SK-N-SH (cell line): ENCODE measurements around the gene INS. TPM values are rescaled to one million over a fixed set of nuclear protein-coding genes. Genes with fewer than 3 reads are reported as not detected.

Experiments used
- CTCF ChIA-PET: fragments of 300-600, 350-600 bp; formaldehyde crosslinking; extraction: SDS; loops from one replicate; lab custom pipeline; 2021; lab: Yijun Ruan, JAX
- POLR2A ChIA-PET: fragments of 350-600 bp; sonication (Branson Sonifier 250); formaldehyde crosslinking; extraction: SDS; loops from one replicate; lab custom pipeline; 2020; ENCODE audit warnings: antibody characterized with exemption, inconsistent platforms; lab: Yijun Ruan, JAX
- DNase-seq: peaks from one replicate; pipeline ENCODE4 v3.0.0; 2012
- H2AFZ ChIP-seq: fragments of 200-600 bp; sonication (generic); 2 replicates; pipeline ENCODE4 v1.8.1; 2016; ENCODE audit warnings: antibody characterized with exemption, mild to moderate bottlenecking, low read depth
- H3F3A ChIP-seq: fragments of 200-600 bp; sonication (generic); replicated peaks from 2 replicates; pipeline ENCODE3; 2016; ENCODE audit warnings: antibody characterized with exemption, mild to moderate bottlenecking; ENCODE audit not compliant: insufficient read depth
- H3K27ac ChIP-seq, 2 experiments: fragments of 200-500 bp in 1 of 2; fragments of 200-600 bp in 1 of 2; sonication (Bioruptor generic) in 1 of 2; sonication (generic), shearing (Covaris generic) in 1 of 2; 2 replicates each; pipeline versions ENCODE4 v1.5.1 to v1.6.1; 2014 to 2016; ENCODE audit warnings: low read depth in 2 of 2, inconsistent platforms in 1 of 2, low read length in 1 of 2, mild to moderate bottlenecking in 1 of 2, mixed read lengths in 1 of 2
- H3K27me3 ChIP-seq: fragments of 200-600 bp; sonication (generic), shearing (Covaris generic); 2 replicates; pipeline ENCODE4 v1.6.1; 2016; ENCODE audit warnings: mixed run types; ENCODE audit not compliant: insufficient read depth
- H3K36me3 ChIP-seq, 2 experiments: fragments of 200-500 bp in 1 of 2; fragments of 200-600 bp in 1 of 2; sonication (Bioruptor generic) in 1 of 2; sonication (generic) in 1 of 2; replicated peaks in 1 of 2; 2 replicates each; pipeline versions ENCODE3 to v1.5.1; 2014 to 2016; ENCODE audit warnings: low read length in 1 of 2, mild to moderate bottlenecking in 1 of 2; ENCODE audit not compliant: insufficient read depth in 2 of 2, control insufficient read depth in 1 of 2
- H3K4me1 ChIP-seq, 2 experiments: fragments of 200-500 bp in 1 of 2; fragments of 200-600 bp in 1 of 2; sonication (Bioruptor generic) in 1 of 2; sonication (generic), shearing (Covaris generic) in 1 of 2; 2 replicates each; pipeline versions ENCODE4 v1.5.1 to v1.6.1; 2014 to 2016; ENCODE audit warnings: low read depth in 1 of 2, low read length in 1 of 2, mixed run types in 1 of 2; ENCODE audit not compliant: insufficient read depth in 2 of 2, control insufficient read depth in 1 of 2
- H3K4me2 ChIP-seq: fragments of 200-600 bp; sonication (generic), shearing (Covaris generic); 2 replicates; pipeline ENCODE4 v1.6.1; 2017; ENCODE audit warnings: mixed run types
- H3K4me3 ChIP-seq, 2 experiments: fragments of 200-500 bp in 1 of 2; fragments of 200-600 bp in 1 of 2; sonication (Bioruptor generic) in 1 of 2; sonication (generic), shearing (Covaris generic) in 1 of 2; 2 replicates each; pipeline versions ENCODE4 v1.5.1 to v1.8.1; 2014 to 2016; ENCODE audit warnings: low read depth in 2 of 2, inconsistent platforms in 1 of 2, low read length in 1 of 2, mild to moderate bottlenecking in 1 of 2, mixed read lengths in 1 of 2, moderate library complexity in 1 of 2
- H3K79me2 ChIP-seq: fragments of 200-600 bp; sonication (generic); 2 replicates; pipeline ENCODE4 v1.8.1; 2017; ENCODE audit warnings: mild to moderate bottlenecking; ENCODE audit not compliant: insufficient read depth
- H3K9ac ChIP-seq: fragments of 200-600 bp; sonication (generic); 2 replicates; pipeline ENCODE4 v1.6.1; 2017; ENCODE audit warnings: mixed run types
- H3K9me2 ChIP-seq: fragments of 200-600 bp; sonication (generic); 2 replicates; pipeline ENCODE4 v1.6.1; 2017; ENCODE audit warnings: mixed run types
- H3K9me3 ChIP-seq: fragments of 200-600 bp; sonication (generic); 2 replicates; pipeline ENCODE4 v1.6.1; 2017; ENCODE audit warnings: mixed run types, mild to moderate bottlenecking, moderate library complexity
- H4K20me1 ChIP-seq: fragments of 200-600 bp; sonication (generic); 2 replicates; pipeline ENCODE4 v1.6.1; 2017; ENCODE audit warnings: mild to moderate bottlenecking, mixed run types; ENCODE audit not compliant: insufficient read depth
- CTCF ChIP-seq: fragments of 200-600 bp; sonication (generic); IDR thresholded peaks from 2 replicates; pipeline ENCODE4 v1.6.1; 2017; ENCODE audit warnings: antibody characterized with exemption, mild to moderate bottlenecking, moderate library complexity
- ELF1 ChIP-seq: IDR thresholded peaks from 2 replicates; pipeline ENCODE4 v1.4.0; 2012
- FOSL2 ChIP-seq: IDR thresholded peaks from 2 replicates; pipeline ENCODE4 v1.4.0; 2012; ENCODE audit warnings: low read depth, mild to moderate bottlenecking, moderate library complexity, borderline replicate concordance
- FOXM1 ChIP-seq: IDR thresholded peaks from 2 replicates; pipeline ENCODE4 v1.4.0; 2012; ENCODE audit warnings: low read depth, mild to moderate bottlenecking
- GATA2 ChIP-seq: sonication (generic); formaldehyde crosslinking; IDR thresholded peaks from 2 replicates; pipeline ENCODE4 v1.5.0; 2020; ENCODE audit warnings: mild to moderate bottlenecking, missing genetic modification reagents
- IRF3 ChIP-seq: fragments of 150-350 bp; IDR thresholded peaks from 2 replicates; pipeline ENCODE4 v1.6.1; 2016; ENCODE audit warnings: mild to moderate bottlenecking, low read depth, low read length
- JUND ChIP-seq: IDR thresholded peaks from 2 replicates; pipeline ENCODE4 v1.4.0; 2012
- MAX ChIP-seq: IDR thresholded peaks from 2 replicates; pipeline ENCODE4 v1.4.0; 2012; ENCODE audit warnings: low read depth
- PBX3 ChIP-seq: IDR thresholded peaks from 2 replicates; pipeline ENCODE4; 2012
- RAD21 ChIP-seq: IDR thresholded peaks from 2 replicates; pipeline ENCODE4 v1.6.1; 2012; ENCODE audit warnings: mild to moderate bottlenecking, low read length
- SIN3A ChIP-seq: IDR thresholded peaks from 2 replicates; pipeline ENCODE4 v1.6.1; 2012; ENCODE audit warnings: low read depth, mild to moderate bottlenecking, low read length, moderate library complexity, borderline replicate concordance
- TAF1 ChIP-seq: IDR thresholded peaks from 2 replicates; pipeline ENCODE4 v1.6.1; 2012; ENCODE audit warnings: low read depth, mild to moderate bottlenecking, low read length, moderate library complexity, borderline replicate concordance
- ZBTB33 ChIP-seq: IDR thresholded peaks from 2 replicates; pipeline ENCODE4 v1.4.0; 2012; ENCODE audit warnings: low read depth, borderline replicate concordance
- WGBS: methylation state at CpG from one replicate; pipeline ENCODE4 v1.1.6; 2017; ENCODE audit warnings: low lambda C conversion rate; 5-methylcytosine and 5-hydroxymethylcytosine counted together
- polyA plus RNA-seq, 3 experiments: library from polyadenylated mRNA; depleted of rRNA; stranded (reverse); fragments of >200 nt; gene quantifications; 2 replicates each; pipeline ENCODE4 v1.2.3, GENCODE V29; 2012

The INS gene
- polyA plus RNA-seq, 1 of the 3 experiments (the other 2 are of a cell fraction): not detected

DNA sequence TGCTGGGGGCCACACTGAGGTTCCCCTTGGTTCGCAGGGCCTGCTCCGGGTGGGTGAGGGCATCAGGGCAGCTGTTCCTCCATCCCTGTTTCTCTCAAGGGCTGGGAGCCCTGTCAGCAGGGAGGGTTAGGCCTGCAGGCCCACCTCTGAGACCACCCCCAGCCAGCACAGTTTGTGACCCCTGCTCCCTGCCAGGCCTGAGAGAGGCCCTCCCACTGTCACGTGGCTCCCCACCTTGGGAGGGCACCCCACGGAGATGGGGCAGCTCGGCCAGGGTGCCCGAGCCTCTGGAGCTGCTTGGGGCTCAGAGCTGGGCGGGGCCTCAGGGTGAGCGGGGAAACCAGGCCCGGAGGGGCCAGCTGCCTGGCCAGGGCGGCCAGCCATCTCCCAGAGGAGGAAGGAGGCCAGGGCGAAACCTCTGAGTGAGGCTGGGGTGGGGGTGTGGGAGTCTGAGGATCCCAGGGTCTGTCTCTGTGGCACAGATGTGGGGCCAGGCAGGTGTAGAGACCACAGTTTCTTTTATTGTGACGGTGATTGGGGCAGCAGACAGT lies 2.5 kb upstream of the INS start (continued):
- no peak for TF ChIP-seq RAD21
- no peak for TF ChIP-seq JUND
- no peak for TF ChIP-seq MAX
- no peak for TF ChIP-seq GATA2 (CRISPR knock-in tag)
- TF ChIP-seq PBX3: no peak
- no peak for TF ChIP-seq TAF1

DNA sequence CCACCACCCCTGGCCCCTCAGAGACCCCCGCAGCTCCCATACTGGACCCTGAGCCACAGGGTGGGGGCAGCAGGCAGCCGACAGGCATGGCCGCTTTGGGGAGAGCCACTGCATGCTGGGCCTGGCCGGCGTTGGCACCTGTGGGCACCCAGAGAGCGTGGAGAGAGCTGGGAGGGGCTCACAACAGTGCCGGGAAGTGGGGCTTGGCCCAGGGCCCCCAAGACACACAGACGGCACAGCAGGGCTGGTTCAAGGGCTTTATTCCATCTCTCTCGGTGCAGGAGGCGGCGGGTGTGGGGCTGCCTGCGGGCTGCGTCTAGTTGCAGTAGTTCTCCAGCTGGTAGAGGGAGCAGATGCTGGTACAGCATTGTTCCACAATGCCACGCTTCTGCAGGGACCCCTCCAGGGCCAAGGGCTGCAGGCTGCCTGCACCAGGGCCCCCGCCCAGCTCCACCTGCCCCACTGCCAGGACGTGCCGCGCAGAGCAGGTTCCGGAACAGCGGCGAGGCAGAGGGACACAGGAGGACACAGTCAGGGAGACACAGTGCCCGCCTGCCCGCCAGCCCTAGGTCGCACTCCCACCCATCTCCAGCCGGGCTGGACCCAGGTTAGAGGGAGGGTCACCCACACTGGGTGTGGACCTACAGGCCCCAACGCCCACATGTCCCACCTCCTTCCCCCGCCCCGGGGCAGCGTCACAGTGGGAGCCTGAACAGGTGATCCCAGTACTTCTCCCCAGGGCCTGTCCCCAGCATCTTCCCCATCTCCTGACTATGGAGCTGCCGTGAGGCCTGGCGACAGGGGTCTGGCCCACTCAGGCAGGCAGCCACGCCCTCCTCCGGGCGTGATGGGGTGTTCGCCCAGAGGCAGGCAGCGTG lies 1.2 kb downstream of the INS start:
- no peak overlapping the region for H3K4me3 ChIP-seq
- no peaks in the 10 kb centered on the region for H3K27me3 ChIP-seq
- DNase-seq: no peak
- no peak overlapping the region for H3K4me2 ChIP-seq
- H3K9me2 ChIP-seq: no peaks in the 10 kb centered on the region
- H3K9me3 ChIP-seq: no peaks in the 10 kb centered on the region
- H3K9ac ChIP-seq: no peak overlapping the region
- ChIA-PET CTCF (interaction anchor here (0.9 to 25.3 kb wide), 11 partner anchors 9 to 507 kb away, joined by 3 to 1098 read pairs (median 9); partner anchors contain the start of genes SYT8, TH and TNNI2), POLR2A (interaction anchor here (0.9 kb wide), 1 partner anchor 122 kb away, joined by 3 read pairs; no protein-coding TSS in a partner anchor)
- H3K27ac ChIP-seq: no peak overlapping the region
- H3K4me1 ChIP-seq: peaks cover 0 to 18% of the 10 kb centered on the region in 2 experiments; a peak in 1 of 4 replicates
- no peaks in the 10 kb centered on the region for H4K20me1 ChIP-seq
- H3F3A ChIP-seq: no peaks in the 10 kb centered on the region
- no peak overlapping the region for H2AFZ ChIP-seq
- TF ChIP-seq SIN3A (no peak), FOSL2 (no peak), FOXM1 (no peak), CTCF (no peak), ELF1 (no peak), IRF3 (no peak), ZBTB33 (no peak)
- no peaks in the 10 kb centered on the region for H3K79me2 ChIP-seq
- no peaks in the 10 kb centered on the region for H3K36me3 ChIP-seq
- WGBS: 44% methylated on average over 5 of the region's 36 CpGs
